K562 (cell line): ENCODE measurements around the gene MTHFSD. TPM values are rescaled to one million over a fixed set of nuclear protein-coding genes. Genes with fewer than 3 reads are reported as not detected.

ENCODE experiments used
- ATAC-seq: fragments of 200-7000 bp; cut with Tn5 transposase; 3 replicates; pipeline ENCODE4 v1.9.1; 2020; ENCODE audit warnings: moderate library complexity
- BruUV-seq: library from RNA; stranded (reverse); fragments of 400-500 nt; replicated peaks from 2 replicates; lab custom pipeline; 2021; lab: Mats Ljungman, UMichigan
- CTCF ChIA-PET: fragments of 300-600 bp; formaldehyde crosslinking; extraction: SDS; loops from one replicate; lab custom pipeline; 2021; ENCODE audit warnings: low intra/inter-chr PET ratio; lab: Yijun Ruan, JAX
- POLR2A ChIA-PET: fragments of 300-600, 350-650 bp; sonication (Branson Sonifier 250); formaldehyde crosslinking; extraction: SDS; loops from one replicate; lab custom pipeline; 2021; ENCODE audit warnings: antibody characterized with exemption, inconsistent platforms; lab: Yijun Ruan, JAX
- DNase-seq, 4 experiments: peaks; one replicate each; pipeline versions ENCODE4 v3.0.0 to v3.0.0-alpha.2; 2011 to 2018; ENCODE audit warnings: low spot score in 3 of 4, mixed read lengths in 3 of 4; ENCODE audit errors: extremely low read depth in 1 of 4
- FAIRE-seq: peaks from 2 replicates; lab custom pipeline; 2011; peaks lifted over from hg19 to GRCh38; lab: Jason Lieb, UNC
- H2AFZ ChIP-seq: 2 replicates; pipeline ENCODE4 v1.6.0; 2011; ENCODE audit warnings: low read depth, low read length, control low read depth, inconsistent platforms
- H3K27ac ChIP-seq: fragments of 200-600 bp; 3 replicates; pipeline ENCODE4 v1.8.0; 2011; ENCODE audit warnings: low read depth, mild to moderate bottlenecking, control low read depth, inconsistent platforms, low read length, moderate library complexity, mixed read lengths; ENCODE audit errors: extremely low read depth
- H3K27me3 ChIP-seq, 2 experiments: fragments of 300-600 bp in 1 of 2; 2 replicates in 1 of 2; 3 replicates in 1 of 2; pipeline versions ENCODE4 v1.6.0 to v1.8.0; 2011; ENCODE audit warnings: inconsistent platforms in 2 of 2, low read length in 2 of 2, mild to moderate bottlenecking in 1 of 2, mixed read lengths in 1 of 2, moderate library complexity in 1 of 2; ENCODE audit not compliant: control insufficient read depth in 2 of 2, insufficient read depth in 2 of 2
- H3K36me3 ChIP-seq: fragments of 300-600 bp; 3 replicates; pipeline ENCODE4 v1.8.0; 2011; ENCODE audit warnings: mild to moderate bottlenecking, low read length, inconsistent platforms; ENCODE audit not compliant: control insufficient read depth, insufficient read depth
- H3K4me1 ChIP-seq, 2 experiments: fragments of 200-600 bp in 1 of 2; replicated peaks in 1 of 2; 2 replicates in 1 of 2; 3 replicates in 1 of 2; pipeline versions ENCODE4 v1.5.1 to v1.8.0; 2011; ENCODE audit warnings: inconsistent platforms in 2 of 2, low read length in 2 of 2, mild to moderate bottlenecking in 1 of 2, mixed read lengths in 1 of 2, moderate library complexity in 1 of 2; ENCODE audit not compliant: control insufficient read depth in 2 of 2, insufficient read depth in 2 of 2
- H3K4me2 ChIP-seq: 2 replicates; pipeline ENCODE4 v1.6.1; 2011; ENCODE audit warnings: low read length, control low read depth, inconsistent platforms, mixed read lengths; ENCODE audit not compliant: insufficient read depth
- H3K4me3 ChIP-seq: fragments of 200-600 bp; sonication (generic), shearing (Covaris generic); 2 replicates; pipeline ENCODE4 v1.5.1; 2016; ENCODE audit warnings: control low read depth, inconsistent platforms
- H3K79me2 ChIP-seq: fragments of 200-600 bp; 3 replicates; pipeline ENCODE4 v1.8.0; 2011; ENCODE audit warnings: low read length, inconsistent platforms; ENCODE audit not compliant: control insufficient read depth, insufficient read depth
- H3K9ac ChIP-seq, 2 experiments: 2 replicates each; pipeline versions ENCODE4 v1.6.0 to v1.6.1; 2011; ENCODE audit warnings: low read depth in 2 of 2, low read length in 2 of 2, control low read depth in 1 of 2, inconsistent platforms in 1 of 2, mild to moderate bottlenecking in 1 of 2, mixed read lengths in 1 of 2; ENCODE audit not compliant: insufficient read depth in 1 of 2
- H3K9me1 ChIP-seq: one replicate; pipeline ENCODE4 v1.6.0; 2011; ENCODE audit warnings: inconsistent platforms, mild to moderate bottlenecking, low read length, moderate library complexity; ENCODE audit not compliant: control insufficient read depth, insufficient read depth
- H3K9me3 ChIP-seq: replicated peaks from 2 replicates; pipeline ENCODE4 v1.5.1; 2011; ENCODE audit warnings: low read depth, low read length, inconsistent platforms; ENCODE audit not compliant: control insufficient read depth, insufficient read depth
- H4K20me1 ChIP-seq: replicated peaks from 2 replicates; pipeline ENCODE4 v1.6.1; 2011; ENCODE audit warnings: low read length, inconsistent platforms, mixed read lengths; ENCODE audit not compliant: control insufficient read depth, insufficient read depth
- CREM ChIP-seq: IDR thresholded peaks from 2 replicates; pipeline ENCODE4 v1.6.1; 2014; ENCODE audit warnings: antibody characterized with exemption, low read depth
- ERF ChIP-seq: fragments of 450-650 bp; formaldehyde crosslinking; IDR thresholded peaks from 2 replicates; pipeline ENCODE4 v1.4.0; 2020; ENCODE audit warnings: mild to moderate bottlenecking, mixed read lengths
- MEF2D ChIP-seq: conservative IDR thresholded peaks from 2 replicates; pipeline ENCODE4 v1.6.1; 2016; ENCODE audit warnings: low read depth, missing genetic modification characterization, missing compliant biosample characterization
- POLR2A ChIP-seq: fragments of 450-650 bp; conservative IDR thresholded peaks from 2 replicates; pipeline ENCODE4 v1.6.1; 2016
- SLC30A9 ChIP-seq: fragments of 250-450 bp; sonication (Bioruptor Pico); IDR thresholded peaks from 2 replicates; pipeline ENCODE4 v1.8.0; 2022; ENCODE audit warnings: mild to moderate bottlenecking, moderate library complexity
- SRSF3 ChIP-seq: fragments of 200-400 bp; formaldehyde crosslinking; IDR thresholded peaks from 2 replicates; pipeline ENCODE4 v1.6.1; 2016; ENCODE audit warnings: mild to moderate bottlenecking, low read length, moderate library complexity; ENCODE audit not compliant: insufficient read depth
- XRCC5 ChIP-seq: fragments of 200-400 bp; formaldehyde crosslinking; IDR thresholded peaks from 2 replicates; pipeline ENCODE4 v1.6.1; 2017; ENCODE audit warnings: low read depth, mild to moderate bottlenecking, low read length
- ZNF561 ChIP-seq: fragments of 450-650 bp; formaldehyde crosslinking; conservative IDR thresholded peaks from 2 replicates; pipeline ENCODE4 v1.4.0; 2020; ENCODE audit warnings: mild to moderate bottlenecking, moderate library complexity
- ZNF79 ChIP-seq: fragments of 250-450 bp; sonication (Bioruptor Pico); IDR thresholded peaks from 2 replicates; pipeline ENCODE4 v1.4.0; 2020; ENCODE audit warnings: low read depth, mild to moderate bottlenecking, moderate library complexity
- WGBS: fragments of 100-300 bp; shearing (Covaris generic); methylation state at CpG from one replicate; pipeline ENCODE4 v1.1.6; 2016; ENCODE audit warnings: low coverage, mixed read lengths; ENCODE audit not compliant: insufficient coverage; ENCODE audit errors: missing lambda C conversion rate; 5-methylcytosine and 5-hydroxymethylcytosine counted together
- in situ Hi-C: fragments of 300-500 bp; cut with MboI; formaldehyde crosslinking; loops from 4 replicates; pipeline ENCODE4 v1.15.0; 2018; ENCODE audit warnings: inconsistent platforms, mixed read lengths
- intact Hi-C: fragments of 100-400 bp; cut with micrococcal nuclease; formaldehyde crosslinking; loops from 2 replicates; pipeline ENCODE4 v1.14.2; 2022
- polyA plus RNA-seq, 8 experiments: library from polyadenylated mRNA; depleted of rRNA in 4 of 8; stranded (reverse) in 5 of 8; unstranded in 3 of 8; fragments of >200 nt; fragmentation: Nextera tagmentation in 2 of 8; fragmentation: Illumina TruSeq in 1 of 8; extraction: Ambion mirVana in 2 of 8; extraction: Trizol in 1 of 8; gene quantifications; 2 replicates each; pipeline versions ENCODE4 v1.2.1 to v1.2.3, GENCODE V29; 2011 to 2014; ENCODE audit warnings: inconsistent platforms in 1 of 8, missing spikeins in 1 of 8
- total RNA-seq, 7 experiments: library from RNA; depleted of rRNA in 6 of 7; stranded (reverse); fragments of >200 nt in 6 of 7; fragmentation: Illumina TruSeq in 2 of 7; extraction: Trizol in 2 of 7; gene quantifications; 2 replicates each; pipeline versions ENCODE4 v1.2.1 to v1.2.3, GENCODE V29; 2011 to 2021; ENCODE audit warnings: low replicate concordance in 1 of 7
- TF ChIP-seq, protein P1 (sequence below): sonication (generic); formaldehyde crosslinking; IDR thresholded peaks from 2 replicates; pipeline ENCODE4 v1.5.0; 2020; ENCODE audit warnings: missing genetic modification reagents
- TF ChIP-seq, protein P2 (sequence below), 3 experiments: fragments of 200-800 bp in 1 of 3; fragments of 250-450 bp in 1 of 3; fragments of 450-650 bp in 1 of 3; sonication (Bioruptor Pico) in 1 of 3; sonication (Bioruptor generic) in 1 of 3; formaldehyde crosslinking in 1 of 3; IDR thresholded peaks; 2 replicates each; pipeline versions ENCODE4 v1.6.1 to v1.8.0; 2016 to 2022; ENCODE audit warnings: mild to moderate bottlenecking in 2 of 3, missing genetic modification characterization in 2 of 3, missing compliant biosample characterization in 1 of 3, moderate library complexity in 1 of 3
- TF ChIP-seq, protein P3 (sequence below): fragments of 450-650 bp; IDR thresholded peaks from 2 replicates; pipeline ENCODE4 v1.6.1; 2017; ENCODE audit warnings: mild to moderate bottlenecking, moderate library complexity

MTHFSD gene
- total and polyA plus RNA-seq, 9 of the 15 experiments (the other 6 are each of a cell fraction or from before 2014, with no cell fraction given) = 3.2 to 20.2 (median 12.0) TPM

DNA sequence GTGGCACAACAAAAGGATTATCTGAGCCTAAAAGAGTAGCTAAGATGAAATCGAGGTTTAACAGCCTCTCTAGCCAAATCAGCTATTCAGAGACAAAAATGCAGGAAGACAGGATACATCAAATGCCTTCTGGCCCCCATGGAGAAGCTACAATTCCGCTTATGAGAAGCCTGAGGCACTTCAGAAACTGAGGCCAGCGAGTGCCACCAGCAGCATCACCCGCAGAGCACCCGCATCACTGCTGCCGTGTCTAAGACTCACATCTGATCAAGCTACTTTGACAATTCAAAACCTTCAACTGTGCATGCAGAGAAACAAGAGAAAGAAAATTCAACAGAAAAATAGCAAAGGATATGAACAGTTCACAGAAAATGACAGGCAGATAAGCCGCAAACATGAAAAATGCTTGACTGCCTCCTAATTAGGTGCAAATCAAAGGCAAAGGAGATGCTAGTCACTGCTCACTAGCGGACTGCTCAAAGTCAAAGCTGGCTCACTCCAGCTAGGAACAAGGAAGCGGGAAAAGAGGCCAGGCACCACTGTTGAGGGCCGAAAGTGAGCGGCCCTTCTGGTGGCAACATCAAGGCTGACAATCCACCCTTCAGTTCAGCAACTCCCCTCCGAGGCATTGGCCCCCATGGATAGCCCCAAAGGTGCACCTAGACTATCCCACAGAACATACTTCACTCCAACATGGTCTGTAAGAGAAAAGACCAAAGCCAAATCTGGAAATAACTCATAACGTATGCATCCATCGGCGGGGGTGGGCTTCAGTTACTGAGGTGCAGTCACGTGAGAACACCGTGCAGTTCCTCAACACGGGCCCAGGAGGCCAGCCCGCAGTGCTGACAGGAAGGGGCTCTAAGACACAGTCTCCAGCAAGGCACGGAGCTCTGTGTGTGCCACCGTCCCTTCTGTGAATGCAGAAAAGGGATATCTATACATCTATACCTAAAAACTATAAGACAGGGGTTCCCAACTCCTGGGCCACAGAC lies 12.0 kb downstream of the MTHFSD start:
- POLR2A ChIA-PET = interaction anchor here (0.6 kb wide), 2 partner anchors 32 to 808 kb away, joined by 3 to 4 read pairs; no protein-coding TSS in a partner anchor
- TF ChIP-seq XRCC5 (no peak), CREM (no peak), ERF (no peak), ZNF561 (CRISPR knock-in tag) (no peak), ZNF79 (CRISPR knock-in tag) (no peak), SRSF3 (no peak), POLR2A (no peak), MEF2D (tag) (no peak), SLC30A9 (no peak)
- TF ChIP-seq, protein P1, sequence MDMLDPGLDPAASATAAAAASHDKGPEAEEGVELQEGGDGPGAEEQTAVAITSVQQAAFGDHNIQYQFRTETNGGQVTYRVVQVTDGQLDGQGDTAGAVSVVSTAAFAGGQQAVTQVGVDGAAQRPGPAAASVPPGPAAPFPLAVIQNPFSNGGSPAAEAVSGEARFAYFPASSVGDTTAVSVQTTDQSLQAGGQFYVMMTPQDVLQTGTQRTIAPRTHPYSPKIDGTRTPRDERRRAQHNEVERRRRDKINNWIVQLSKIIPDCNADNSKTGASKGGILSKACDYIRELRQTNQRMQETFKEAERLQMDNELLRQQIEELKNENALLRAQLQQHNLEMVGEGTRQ (CRISPR knock-in tag) = no peak
- TF ChIP-seq, protein P2, sequence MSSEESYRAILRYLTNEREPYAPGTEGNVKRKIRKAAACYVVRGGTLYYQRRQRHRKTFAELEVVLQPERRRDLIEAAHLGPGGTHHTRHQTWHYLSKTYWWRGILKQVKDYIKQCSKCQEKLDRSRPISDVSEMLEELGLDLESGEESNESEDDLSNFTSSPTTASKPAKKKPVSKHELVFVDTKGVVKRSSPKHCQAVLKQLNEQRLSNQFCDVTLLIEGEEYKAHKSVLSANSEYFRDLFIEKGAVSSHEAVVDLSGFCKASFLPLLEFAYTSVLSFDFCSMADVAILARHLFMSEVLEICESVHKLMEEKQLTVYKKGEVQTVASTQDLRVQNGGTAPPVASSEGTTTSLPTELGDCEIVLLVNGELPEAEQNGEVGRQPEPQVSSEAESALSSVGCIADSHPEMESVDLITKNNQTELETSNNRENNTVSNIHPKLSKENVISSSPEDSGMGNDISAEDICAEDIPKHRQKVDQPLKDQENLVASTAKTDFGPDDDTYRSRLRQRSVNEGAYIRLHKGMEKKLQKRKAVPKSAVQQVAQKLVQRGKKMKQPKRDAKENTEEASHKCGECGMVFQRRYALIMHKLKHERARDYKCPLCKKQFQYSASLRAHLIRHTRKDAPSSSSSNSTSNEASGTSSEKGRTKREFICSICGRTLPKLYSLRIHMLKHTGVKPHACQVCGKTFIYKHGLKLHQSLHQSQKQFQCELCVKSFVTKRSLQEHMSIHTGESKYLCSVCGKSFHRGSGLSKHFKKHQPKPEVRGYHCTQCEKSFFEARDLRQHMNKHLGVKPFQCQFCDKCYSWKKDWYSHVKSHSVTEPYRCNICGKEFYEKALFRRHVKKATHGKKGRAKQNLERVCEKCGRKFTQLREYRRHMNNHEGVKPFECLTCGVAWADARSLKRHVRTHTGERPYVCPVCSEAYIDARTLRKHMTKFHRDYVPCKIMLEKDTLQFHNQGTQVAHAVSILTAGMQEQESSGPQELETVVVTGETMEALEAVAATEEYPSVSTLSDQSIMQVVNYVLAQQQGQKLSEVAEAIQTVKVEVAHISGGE (CRISPR knock-in tag; IDR thresholded peaks at IDR 0.05) = no peak
- TF ChIP-seq, protein P3, sequence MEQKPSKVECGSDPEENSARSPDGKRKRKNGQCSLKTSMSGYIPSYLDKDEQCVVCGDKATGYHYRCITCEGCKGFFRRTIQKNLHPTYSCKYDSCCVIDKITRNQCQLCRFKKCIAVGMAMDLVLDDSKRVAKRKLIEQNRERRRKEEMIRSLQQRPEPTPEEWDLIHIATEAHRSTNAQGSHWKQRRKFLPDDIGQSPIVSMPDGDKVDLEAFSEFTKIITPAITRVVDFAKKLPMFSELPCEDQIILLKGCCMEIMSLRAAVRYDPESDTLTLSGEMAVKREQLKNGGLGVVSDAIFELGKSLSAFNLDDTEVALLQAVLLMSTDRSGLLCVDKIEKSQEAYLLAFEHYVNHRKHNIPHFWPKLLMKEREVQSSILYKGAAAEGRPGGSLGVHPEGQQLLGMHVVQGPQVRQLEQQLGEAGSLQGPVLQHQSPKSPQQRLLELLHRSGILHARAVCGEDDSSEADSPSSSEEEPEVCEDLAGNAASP = no peak

More for the DNA sequence above, 12.0 kb downstream of the MTHFSD start:
- Histone ChIP-seq H3K79me2 (no peaks in the 10 kb centered on the region), H2AFZ (no peak overlapping the region), H3K9me1 (peaks cover 3% of the 10 kb centered on the region), H3K4me3 (no peak overlapping the region), H3K4me2 (no peak overlapping the region), H3K36me3 (peaks cover 47% of the 10 kb centered on the region; the same call in 2 of the 3 replicates), H4K20me1 (no peaks in the 10 kb centered on the region), H3K27me3 (no peaks in the 10 kb centered on the region), H3K9me3 (no peaks in the 10 kb centered on the region), H3K9ac (no peak overlapping the region), H3K27ac (no peak overlapping the region), H3K4me1 (no peaks in the 10 kb centered on the region)
- intact Hi-C loops (no loop called here), in situ Hi-C loops (no loop called here)
- CTCF ChIA-PET = no interaction called here
- ATAC-seq (no peak), FAIRE-seq (no peak), DNase-seq (no peak)
- WGBS = 80% methylated on average over 20 of the region's 21 CpGs
- BruUV-seq = no TSS peak
